HG02973 (cell line): Measurements from ENCODE around the gene VWF.

Source experiments
- ATAC-seq: cut with Tn5 transposase; IDR thresholded peaks from one replicate; pipeline ENCODE4 v1.9.1; 2021; ENCODE audit warnings: moderate library complexity; ENCODE audit not compliant: unreplicated experiment

The VWF gene

GRCh38 chr12:5988659-5989116, 135.8 kb downstream of the VWF start:
- ATAC-seq, result no peak

- no peak for ATAC-seq
These were observed 136.4 kb downstream of the VWF start for GRCh38 chr12:5988088-5988487.

- no peak for ATAC-seq
These were observed 136.9 kb downstream of the VWF start for GRCh38 chr12:5987573-5987972.

- no peak for ATAC-seq
These were observed 139.0 kb downstream of the VWF start for GRCh38 chr12:5985471-5985870.

GRCh38 chr12:5984873-5985272, 139.6 kb downstream of the VWF start:
- ATAC-seq, result no peak

- ATAC-seq, result no peak
These were observed 142.4 kb downstream of the VWF start for GRCh38 chr12:5982106-5982505.

GRCh38 chr12:5977556-5977955, 146.9 kb downstream of the VWF start:
- no peak for ATAC-seq

- no peak for ATAC-seq
These were observed 147.8 kb downstream of the VWF start for GRCh38 chr12:5976711-5977110.

GRCh38 chr12:5976196-5976595, 148.3 kb downstream of the VWF start:
- no peak for ATAC-seq

GRCh38 chr12:5973461-5974115, 150.9 kb downstream of the VWF start:
- no peak for ATAC-seq

GRCh38 chr12:5972387-5972786, 152.1 kb downstream of the VWF start:
- no peak for ATAC-seq

GRCh38 chr12:5971194-5971850, 153.1 kb downstream of the VWF start:
- no peak for ATAC-seq

GRCh38 chr12:5969974-5970690, 154.3 kb downstream of the VWF start:
- no peak for ATAC-seq

- no peak for ATAC-seq
These were observed 155.1 kb downstream of the VWF start for GRCh38 chr12:5969156-5969973.

- ATAC-seq, result no peak
These were observed 156.6 kb downstream of the VWF start for GRCh38 chr12:5967645-5968415.

- ATAC-seq, result no peak
These were observed 157.9 kb downstream of the VWF start for GRCh38 chr12:5966486-5967095.

GRCh38 chr12:5965950-5966383, 158.5 kb downstream of the VWF start:
- ATAC-seq, result no peak

GRCh38 chr12:5964913-5965900, 159.3 kb downstream of the VWF start:
- no peak for ATAC-seq

- no peak for ATAC-seq
These were observed 161.0 kb downstream of the VWF start for GRCh38 chr12:5963515-5963914.
